ENCODE measurements around the gene MRPS18A.

The MRPS18A gene

GRCh38 chr6:43678341-43678740 lies 9.2 kb downstream of the MRPS18A start:
- TF ChIP-seq CTCF (IDR thresholded peaks at IDR 0.05; ENCODE audit: control insufficient read depth, extremely low read depth, insufficient read depth) = no peak
- no peak overlapping the region for H3K4me3 ChIP-seq (ENCODE audit: low read depth, low read length)
- no peak for DNase-seq (ENCODE audit: low read depth)

GRCh38 chr6:43677759-43678158 lies 9.8 kb downstream of the MRPS18A start:
- TF ChIP-seq CTCF (IDR thresholded peaks at IDR 0.05; ENCODE audit: control insufficient read depth, extremely low read depth, insufficient read depth) = no peak
- DNase-seq (ENCODE audit: low read depth) = no peak
- no peak overlapping the region for H3K4me3 ChIP-seq (ENCODE audit: low read depth, low read length)

GRCh38 chr6:43676962-43677606 lies 10.5 kb downstream of the MRPS18A start:
- TF ChIP-seq CTCF (IDR thresholded peaks at IDR 0.05; ENCODE audit: control insufficient read depth, extremely low read depth, insufficient read depth) = no peak

GRCh38 chr6:43674921-43675320 lies 12.7 kb downstream of the MRPS18A start:
- no peak overlapping the region for H3K4me3 ChIP-seq (ENCODE audit: low read depth, low read length)
- DNase-seq (ENCODE audit: low read depth) = no peak
- TF ChIP-seq CTCF (IDR thresholded peaks at IDR 0.05; ENCODE audit: control insufficient read depth, extremely low read depth, insufficient read depth) = no peak

More at GRCh38 chr6:43676962-43677606, 10.5 kb downstream of the MRPS18A start:
- no peak for DNase-seq (ENCODE audit: low read depth)
- H3K4me3 ChIP-seq (ENCODE audit: low read depth, low read length) = no peak overlapping the region

GRCh38 chr6:43674291-43674690 lies 13.3 kb downstream of the MRPS18A start:
- no peak for DNase-seq (ENCODE audit: low read depth)
- TF ChIP-seq CTCF (IDR thresholded peaks at IDR 0.05; ENCODE audit: control insufficient read depth, extremely low read depth, insufficient read depth) = no peak
- no peak overlapping the region for H3K4me3 ChIP-seq (ENCODE audit: low read depth, low read length)

- DNase-seq (ENCODE audit: low read depth) = no peak
- TF ChIP-seq CTCF (IDR thresholded peaks at IDR 0.05; ENCODE audit: control insufficient read depth, extremely low read depth, insufficient read depth) = no peak
- no peak overlapping the region for H3K4me3 ChIP-seq (ENCODE audit: low read depth, low read length)
Observed at GRCh38 chr6:43673444-43674084, 14.0 kb downstream of the MRPS18A start.
